COLO668 (cell line): ENCODE data around the gene SLC22A13.

ENCODE experiments used
- DNase-seq: peaks from one replicate; lab custom pipeline; 2025; ENCODE audit not compliant: unreplicated experiment; lab: John Stamatoyannopoulos, UW

Gene SLC22A13

GRCh38 chr3:38327335-38328009, 61.9 kb downstream of the SLC22A13 start:
- DNase-seq: no peak
